ENCODE results near the gene PDE6B.

- TF ChIP-seq POLR2A (IDR thresholded peaks at IDR 0.05) (no peak), CTCF (IDR thresholded peaks at IDR 0.05 in 8 of 11, conservative IDR thresholded peaks at IDR 0.05 in 3 of 11) (no peak)
These were observed 2.2 kb downstream of the PDE6B start for GRCh38 chr4:627347-628125.
